Endothelial cell of umbilical vein (primary cell): ENCODE measurements around the gene PRSS22. TPM values are rescaled to one million over a fixed set of nuclear protein-coding genes. Genes with fewer than 3 reads are reported as not detected.

Source experiments
- BruUV-seq: library from RNA; stranded (reverse); fragments of 400-500 nt; replicated peaks from 2 replicates; lab custom pipeline; 2021; lab: Mats Ljungman, UMichigan
- CTCF ChIA-PET: fragments of 300-600, 350-600 bp; sonication (Branson Sonifier 250); formaldehyde crosslinking; loops from one replicate; lab custom pipeline; 2021; ENCODE audit warnings: antibody characterized with exemption, inconsistent platforms; lab: Charles Lee
- POLR2A ChIA-PET: fragments of 300-600, 350-600 bp; sonication (Branson Sonifier 250); formaldehyde crosslinking; loops from one replicate; lab custom pipeline; 2021; ENCODE audit warnings: antibody characterized with exemption, inconsistent platforms; lab: Charles Lee
- DNase-seq: peaks from one replicate; pipeline ENCODE4 v3.0.0-alpha.2; 2011; ENCODE audit warnings: low read depth, low spot score
- FAIRE-seq: peaks from 2 replicates; lab custom pipeline; 2011; peaks lifted over from hg19 to GRCh38; lab: Jason Lieb, UNC
- H2AFZ ChIP-seq: 2 replicates; pipeline ENCODE4 v1.6.0; 2012; ENCODE audit warnings: low read depth, low read length, control low read depth, inconsistent platforms
- H3K27ac ChIP-seq: 2 replicates; pipeline ENCODE4 v1.5.1; 2011; ENCODE audit warnings: low read depth, mild to moderate bottlenecking, control low read depth, low read length, moderate library complexity; ENCODE audit not compliant: insufficient read depth
- H3K27me3 ChIP-seq, 2 experiments: 2 replicates each; pipeline versions ENCODE4 v1.6.0 to v1.6.1; 2011; ENCODE audit warnings: low read length in 2 of 2, mixed read lengths in 1 of 2; ENCODE audit not compliant: control insufficient read depth in 2 of 2, insufficient read depth in 2 of 2
- H3K36me3 ChIP-seq, 2 experiments: 2 replicates in 1 of 2; 3 replicates in 1 of 2; pipeline ENCODE4 v1.5.1; 2011; ENCODE audit warnings: low read length in 2 of 2, mild to moderate bottlenecking in 1 of 2, moderate library complexity in 1 of 2; ENCODE audit not compliant: control insufficient read depth in 2 of 2, insufficient read depth in 2 of 2; ENCODE audit errors: extremely low read depth in 1 of 2
- H3K4me1 ChIP-seq: 3 replicates; pipeline ENCODE4 v1.5.1; 2011; ENCODE audit warnings: mild to moderate bottlenecking, low read length; ENCODE audit not compliant: control insufficient read depth, insufficient read depth; ENCODE audit errors: extremely low read depth
- H3K4me2 ChIP-seq: 2 replicates; pipeline ENCODE4 v1.6.1; 2011; ENCODE audit warnings: low read length, control low read depth, mixed read lengths; ENCODE audit not compliant: insufficient read depth
- H3K4me3 ChIP-seq, 3 experiments: fragments of 200-600 bp in 1 of 3; sonication (generic), shearing (Covaris generic) in 1 of 3; replicated peaks in 1 of 3; 2 replicates each; pipeline ENCODE4 v1.5.1; 2011 to 2016; ENCODE audit warnings: control low read depth in 3 of 3, low read length in 3 of 3, mild to moderate bottlenecking in 2 of 3, inconsistent platforms in 1 of 3, low read depth in 1 of 3, moderate library complexity in 1 of 3; ENCODE audit not compliant: insufficient read depth in 1 of 3
- H3K79me2 ChIP-seq: 2 replicates; pipeline ENCODE4 v1.6.0; 2012; ENCODE audit warnings: low read length, inconsistent platforms; ENCODE audit not compliant: control insufficient read depth, insufficient read depth
- H3K9ac ChIP-seq: replicated peaks from 2 replicates; pipeline ENCODE3; 2011; ENCODE audit warnings: low read length, control low read depth; ENCODE audit not compliant: insufficient read depth; ENCODE audit errors: extremely low read depth
- H3K9me1 ChIP-seq: replicated peaks from 3 replicates; pipeline ENCODE4 v1.6.0; 2011; ENCODE audit warnings: mild to moderate bottlenecking, low read length; ENCODE audit not compliant: control insufficient read depth, insufficient read depth; ENCODE audit errors: extremely low read depth
- H3K9me3 ChIP-seq: replicated peaks from 2 replicates; pipeline ENCODE4 v1.5.1; 2012; ENCODE audit warnings: low read length, inconsistent platforms; ENCODE audit not compliant: control insufficient read depth, insufficient read depth
- H4K20me1 ChIP-seq: replicated peaks from 2 replicates; pipeline ENCODE3; 2011; ENCODE audit warnings: mild to moderate bottlenecking, low read length; ENCODE audit not compliant: control insufficient read depth, insufficient read depth; ENCODE audit errors: extremely low read depth
- CTCF ChIP-seq, 2 donors: IDR thresholded peaks; 1 replicate in 1 of 2; 2 replicates in 1 of 2; pipeline ENCODE4 v1.5.1; 2011; ENCODE audit warnings: low read length in 2 of 2, mild to moderate bottlenecking in 2 of 2, moderate library complexity in 2 of 2, control low read depth in 1 of 2, inconsistent platforms in 1 of 2, low read depth in 1 of 2; ENCODE audit not compliant: insufficient read depth in 1 of 2; ENCODE audit errors: extremely low read depth in 1 of 2
- EZH2 ChIP-seq: IDR thresholded peaks from 2 replicates; pipeline ENCODE4 v1.6.1; 2012; ENCODE audit warnings: borderline replicate concordance, low read depth, mild to moderate bottlenecking, moderate library complexity, low read length, inconsistent platforms; ENCODE audit not compliant: severe bottlenecking
- FOS ChIP-seq: IDR thresholded peaks from 2 replicates; pipeline ENCODE4 v1.6.1; 2011; ENCODE audit warnings: mild to moderate bottlenecking, low read length, moderate library complexity, borderline replicate concordance; ENCODE audit not compliant: insufficient read depth
- GATA2 ChIP-seq: IDR thresholded peaks from 2 replicates; pipeline ENCODE4 v1.7.0; 2011; ENCODE audit warnings: low read depth, mild to moderate bottlenecking, moderate library complexity, mixed read lengths, low read length; ENCODE audit not compliant: insufficient read length, insufficient read depth
- JUN ChIP-seq: IDR thresholded peaks from 2 replicates; pipeline ENCODE4 v1.6.1; 2011; ENCODE audit warnings: borderline replicate concordance, low read depth; ENCODE audit not compliant: insufficient read length, insufficient read depth
- MAX ChIP-seq: IDR thresholded peaks from 2 replicates; pipeline ENCODE4 v1.6.1; 2011; ENCODE audit not compliant: insufficient read depth, insufficient read length
- MYC ChIP-seq: IDR thresholded peaks from one replicate; pipeline ENCODE4 v1.6.1; 2011; ENCODE audit warnings: mild to moderate bottlenecking, low read depth, low read length
- POLR2A ChIP-seq: IDR thresholded peaks from 2 replicates; pipeline ENCODE4 v1.6.1; 2012; ENCODE audit warnings: low read depth, mild to moderate bottlenecking, control low read depth, low read length
- POLR2AphosphoS5 ChIP-seq: IDR thresholded peaks from 2 replicates; pipeline ENCODE4 v1.6.1; 2012; ENCODE audit warnings: low read depth, mild to moderate bottlenecking, control low read depth, low read length, moderate library complexity; ENCODE audit not compliant: insufficient read depth
- dilution Hi-C: fragments of 300-500 bp; cut with MboI; formaldehyde crosslinking; loops from one replicate; pipeline ENCODE4 v1.15.0; 2019; ENCODE audit warnings: low sequenced_read_pairs; ENCODE audit not compliant: extremely low pct_ligation_motif_present
- intact Hi-C: fragments of 100-400 bp; cut with micrococcal nuclease; formaldehyde crosslinking; loops from one replicate; pipeline ENCODE4 v1.10.0; 2022
- polyA plus RNA-seq, 4 experiments: library from polyadenylated mRNA; depleted of rRNA in 3 of 4; stranded (reverse) in 3 of 4; unstranded in 1 of 4; fragments of >200 nt; gene quantifications; 2 replicates each; pipeline versions ENCODE4 v1.2.1 to v1.2.3, GENCODE V29; 2011 to 2012; ENCODE audit warnings: missing spikeins in 1 of 4
- total RNA-seq: library from RNA; stranded (reverse); gene quantifications from 2 replicates; pipeline ENCODE4 v1.2.3, GENCODE V29; 2021

The PRSS22 gene
- total and polyA plus RNA-seq, 2 donors (not counting 3 experiments of a cell fraction or from before 2014, with no cell fraction given) = not detected

- ChIA-PET POLR2A (no interaction called here), CTCF (interaction anchor here (0.7 to 2.1 kb wide), 8 partner anchors 9 to 45 kb away, joined by 3 to 20 read pairs (median 6); no protein-coding TSS in a partner anchor)
- intact Hi-C loops (no loop called here), dilution Hi-C loops (no loop called here)
- Histone ChIP-seq H3K36me3 (no peaks in the 10 kb centered on the region), H3K4me2 (peak overlapping the region; percentile 64), H4K20me1 (no peaks in the 10 kb centered on the region), H3K4me3 (peak overlapping the region; percentile 42 to 91 (median 63)), H3K27me3 (no peaks in the 10 kb centered on the region), H3K9me1 (no peaks in the 10 kb centered on the region), H2AFZ (peak overlapping the region; percentile 88), H3K27ac (no peak overlapping the region), H3K79me2 (peaks cover 5% of the 10 kb centered on the region), H3K4me1 (peaks cover 7% of the 10 kb centered on the region), H3K9me3 (no peaks in the 10 kb centered on the region), H3K9ac (peak overlapping the region; percentile 64)
- no peak for DNase-seq
- TF ChIP-seq MAX (no peak), JUN (no peak), POLR2A (no peak), EZH2 (no peak), FOS (no peak), MYC (no peak), CTCF (IDR thresholded peaks at IDR 0.05; ENCODE audit: extremely low read depth in 1 of 2, insufficient read depth in 1 of 2, low read depth in 1 of 2, low read length in 2 of 2) (no peak), POLR2AphosphoS5 (no peak), GATA2 (no peak)
- peak; percentile 12 for FAIRE-seq
- no TSS peak for BruUV-seq
These were observed 26.1 kb upstream of the PRSS22 start for GRCh38 chr16:2884041-2884451.
